GM12878 (cell line): ENCODE results near the gene ALG12. TPM values are rescaled to one million over a fixed set of nuclear protein-coding genes. Genes with fewer than 3 reads are reported as not detected.

Source experiments
- ATAC-seq: fragments of 200-7000 bp; cut with Tn5 transposase; 3 replicates; pipeline ENCODE4 v1.9.1; 2020; ENCODE audit warnings: mild to moderate bottlenecking, moderate library complexity
- BruUV-seq: library from RNA; stranded (reverse); fragments of 400-500 nt; replicated peaks from 2 replicates; lab custom pipeline; 2021; lab: Mats Ljungman, UMichigan
- CTCF ChIA-PET: fragments of 300-600 bp; sonication (Branson Sonifier 250); formaldehyde crosslinking; extraction: SDS; loops from one replicate; lab custom pipeline; 2021; ENCODE audit warnings: inconsistent platforms; lab: Yijun Ruan, JAX
- POLR2A ChIA-PET: fragments of 350-600 bp; formaldehyde crosslinking; extraction: SDS; loops from one replicate; lab custom pipeline; 2021; ENCODE audit warnings: inconsistent platforms; lab: Charles Lee
- RAD21 ChIA-PET: fragments of 300-600 bp; sonication (Branson Sonifier 250); formaldehyde crosslinking; loops from one replicate; lab custom pipeline; 2023; ENCODE audit warnings: antibody characterized with exemption; ENCODE audit not compliant: unreplicated experiment; lab: Charles Lee
- SMC1A ChIA-PET: fragments of 300-600 bp; sonication (Branson Sonifier 250); formaldehyde crosslinking; loops from one replicate; lab custom pipeline; 2023; ENCODE audit not compliant: unreplicated experiment, uncharacterized antibody; lab: Charles Lee
- DNase-seq: peaks from one replicate; pipeline ENCODE4 v3.0.0-alpha.2; 2011; ENCODE audit warnings: low read depth, low spot score
- FAIRE-seq: peaks from 3 replicates; lab custom pipeline; 2011; peaks lifted over from hg19 to GRCh38; lab: Jason Lieb, UNC
- H2AFZ ChIP-seq: 2 replicates; pipeline ENCODE4 v1.6.0; 2011; ENCODE audit warnings: low read depth, low read length, control low read depth; ENCODE audit not compliant: control insufficient read depth
- H3K27ac ChIP-seq: 2 replicates; pipeline ENCODE4 v1.5.1; 2011; ENCODE audit warnings: control low read depth; ENCODE audit not compliant: control insufficient read depth, insufficient read depth
- H3K27me3 ChIP-seq, 2 experiments: replicated peaks in 1 of 2; 2 replicates each; pipeline versions ENCODE4 v1.6.0 to v1.6.1; 2011; ENCODE audit warnings: low read length in 1 of 2; ENCODE audit not compliant: control insufficient read depth in 2 of 2, insufficient read depth in 2 of 2
- H3K36me3 ChIP-seq, 2 experiments: 2 replicates each; pipeline ENCODE4 v1.5.1; 2011; ENCODE audit warnings: low read length in 1 of 2; ENCODE audit not compliant: control insufficient read depth in 2 of 2, insufficient read depth in 2 of 2
- H3K4me1 ChIP-seq: 2 replicates; pipeline ENCODE4 v1.6.1; 2011; ENCODE audit warnings: mild to moderate bottlenecking, low read length, moderate library complexity, mixed read lengths; ENCODE audit not compliant: control insufficient read depth, insufficient read depth
- H3K4me2 ChIP-seq: 2 replicates; pipeline ENCODE4 v1.6.0; 2011; ENCODE audit warnings: control low read depth; ENCODE audit not compliant: control insufficient read depth, insufficient read depth
- H3K4me3 ChIP-seq: fragments of 200-600 bp; sonication (generic); 2 replicates; pipeline ENCODE4 v1.5.1; 2016
- H3K79me2 ChIP-seq: 2 replicates; pipeline ENCODE4 v1.6.0; 2011; ENCODE audit warnings: low read length; ENCODE audit not compliant: control insufficient read depth, insufficient read depth
- H3K9ac ChIP-seq: 2 replicates; pipeline ENCODE4 v1.8.0; 2011; ENCODE audit warnings: low read length, control low read depth, mixed read lengths; ENCODE audit not compliant: control insufficient read depth, insufficient read depth
- H3K9me3 ChIP-seq: replicated peaks from 3 replicates; pipeline ENCODE4 v1.5.1; 2011; ENCODE audit warnings: mild to moderate bottlenecking, low read length; ENCODE audit not compliant: control insufficient read depth, insufficient read depth
- H4K20me1 ChIP-seq: 2 replicates; pipeline ENCODE4 v1.6.0; 2011; ENCODE audit not compliant: control insufficient read depth, insufficient read depth
- DPF2 ChIP-seq: fragments of 450-650 bp; IDR thresholded peaks from 2 replicates; pipeline ENCODE4 v1.6.1; 2017; ENCODE audit warnings: mild to moderate bottlenecking
- FOXM1 ChIP-seq: IDR thresholded peaks from 2 replicates; pipeline ENCODE4 v1.6.1; 2012; ENCODE audit warnings: low read depth, mild to moderate bottlenecking, inconsistent platforms, low read length, moderate library complexity
- HDAC6 ChIP-seq: fragments of 200-600 bp; sonication (generic); IDR thresholded peaks from one replicate; pipeline ENCODE4 v1.8.0; 2017; ENCODE audit warnings: antibody characterized with exemption; ENCODE audit not compliant: unreplicated experiment
- HSF1 ChIP-seq: fragments of 150-350 bp; IDR thresholded peaks from 2 replicates; pipeline ENCODE4 v1.6.1; 2014; ENCODE audit warnings: mild to moderate bottlenecking, low read depth, low read length
- IRF4 ChIP-seq: IDR thresholded peaks from 2 replicates; pipeline ENCODE4 v1.6.1; 2011; ENCODE audit warnings: low read depth, low read length
- LARP7 ChIP-seq: fragments of 450-650 bp; IDR thresholded peaks from 2 replicates; pipeline ENCODE4 v1.6.1; 2017; ENCODE audit warnings: mild to moderate bottlenecking
- NFIC ChIP-seq: IDR thresholded peaks from 2 replicates; pipeline ENCODE4 v1.6.1; 2012; ENCODE audit warnings: low read depth, mild to moderate bottlenecking, inconsistent platforms, low read length, moderate library complexity
- NFYB ChIP-seq: IDR thresholded peaks from 2 replicates; pipeline ENCODE4 v1.6.1; 2011; ENCODE audit warnings: low read depth, mild to moderate bottlenecking, low read length, improper control_type of control experiment, moderate library complexity; ENCODE audit not compliant: insufficient read depth
- NR2C1 ChIP-seq: fragments of 450-650 bp; IDR thresholded peaks from 2 replicates; pipeline ENCODE4 v1.6.1; 2017; ENCODE audit warnings: antibody characterized with exemption, mild to moderate bottlenecking, moderate library complexity
- PML ChIP-seq: IDR thresholded peaks from 2 replicates; pipeline ENCODE4 v1.6.1; 2012; ENCODE audit warnings: low read length, inconsistent platforms
- POLR2A ChIP-seq: IDR thresholded peaks from 2 replicates; pipeline ENCODE4 v1.6.1; 2011; ENCODE audit warnings: low read depth, mild to moderate bottlenecking, low read length
- RBBP5 ChIP-seq: fragments of 200-600 bp; sonication (generic); conservative IDR thresholded peaks from 2 replicates; pipeline ENCODE4 v1.6.1; 2016
- SMAD5 ChIP-seq: IDR thresholded peaks from 2 replicates; pipeline ENCODE4 v1.6.1; 2016; ENCODE audit warnings: antibody characterized with exemption, low read depth
- TCF12 ChIP-seq: IDR thresholded peaks from 2 replicates; pipeline ENCODE4 v1.6.1; 2011; ENCODE audit warnings: low read depth, mild to moderate bottlenecking, low read length
- WRNIP1 ChIP-seq: IDR thresholded peaks from 2 replicates; pipeline ENCODE4 v1.6.1; 2011; ENCODE audit warnings: low read depth, low read length, improper control_type of control experiment, borderline replicate concordance
- ZBTB11 ChIP-seq: fragments of 450-650 bp; formaldehyde crosslinking; IDR thresholded peaks from 2 replicates; pipeline ENCODE4 v1.5.0; 2022; ENCODE audit warnings: mild to moderate bottlenecking, missing genetic modification characterization
- ZSCAN29 ChIP-seq: fragments of 450-650 bp; IDR thresholded peaks from 2 replicates; pipeline ENCODE4 v1.6.1; 2017; ENCODE audit warnings: mild to moderate bottlenecking, moderate library complexity
- WGBS: methylation state at CpG from one replicate; pipeline ENCODE4 v1.1.6; 2016; ENCODE audit warnings: low lambda C conversion rate; ENCODE audit not compliant: insufficient replicate concordance, insufficient coverage; ENCODE audit errors: missing lambda C conversion rate; 5-methylcytosine and 5-hydroxymethylcytosine counted together
- in situ Hi-C: fragments of 300-500 bp; cut with MboI; formaldehyde crosslinking; loops from 9 replicates; pipeline ENCODE4 v1.14.3; 2018; ENCODE audit warnings: mixed read lengths
- intact Hi-C: fragments of 100-400 bp; cut with micrococcal nuclease; formaldehyde crosslinking; loops from one replicate; pipeline ENCODE4 v1.14.2; 2022; ENCODE audit not compliant: unreplicated experiment
- polyA plus RNA-seq, 11 experiments: library from polyadenylated mRNA; depleted of rRNA in 4 of 11; unstranded in 6 of 11; stranded (reverse) in 5 of 11; fragments of >200 nt; fragmentation: Nextera tagmentation in 4 of 11; fragmentation: Illumina TruSeq in 1 of 11; extraction: Ambion mirVana in 4 of 11; extraction: Trizol in 1 of 11; gene quantifications; 1 replicate in 1 of 11; 2 replicates in 10 of 11; pipeline versions ENCODE4 v1.2.1 to v1.2.3, GENCODE V29; 2011 to 2016; ENCODE audit warnings: inconsistent platforms in 2 of 11, missing spikeins in 2 of 11, low read depth in 1 of 11
- total RNA-seq, 4 experiments: library from RNA; depleted of rRNA in 3 of 4; stranded (reverse); fragments of >200 nt in 3 of 4; fragmentation: Illumina TruSeq in 1 of 4; extraction: Trizol in 1 of 4; gene quantifications; 2 replicates each; pipeline versions ENCODE4 v1.2.1 to v1.2.3, GENCODE V29; 2013 to 2021

ALG12 gene
- total and polyA plus RNA-seq, 10 of the 15 experiments (the other 5 are each of a cell fraction or from before 2014, with no cell fraction given): 0.22 to 23.4 (median 6.6) TPM

- H3K9ac ChIP-seq: no peak overlapping the region
- no peaks in the 10 kb centered on the region; the same call in 2 of the 3 replicates for H3K9me3 ChIP-seq
- in situ Hi-C loops: no loop called here
- RAD21 ChIA-PET: no interaction called here
- H3K79me2 ChIP-seq: no peaks in the 10 kb centered on the region
- H3K4me1 ChIP-seq: no peaks in the 10 kb centered on the region
- H3K36me3 ChIP-seq: peaks cover 0 to 17% of the 10 kb centered on the region in 2 experiments; a peak in 3 of 4 replicates
- no peak for FAIRE-seq
- no peak overlapping the region for H3K4me2 ChIP-seq
- TF ChIP-seq NFIC (no peak), HDAC6 (no peak), HSF1 (no peak), SMAD5 (no peak), ZBTB11 (CRISPR knock-in tag) (no peak), POLR2A (no peak), NR2C1 (no peak), IRF4 (no peak), PML (no peak), TCF12 (no peak), FOXM1 (no peak), DPF2 (no peak), ZSCAN29 (no peak), NFYB (no peak), RBBP5 (no peak), LARP7 (no peak), WRNIP1 (no peak)
- H4K20me1 ChIP-seq: no peaks in the 10 kb centered on the region
- no peak for DNase-seq
- intact Hi-C loops: no loop called here
- no peak overlapping the region for H3K27ac ChIP-seq
- no peak overlapping the region for H2AFZ ChIP-seq
- no peak overlapping the region for H3K4me3 ChIP-seq
- SMC1A ChIA-PET: no interaction called here
- no peaks in the 10 kb centered on the region for H3K27me3 ChIP-seq
- ATAC-seq: no peak
- no TSS peak for BruUV-seq
- WGBS: 97% methylated on average over 10 of the region's 11 CpGs
- CTCF ChIA-PET: no interaction called here
- POLR2A ChIA-PET: no interaction called here
These were observed 14.2 kb downstream of the ALG12 start for GRCh38 chr22:49904040-49904369.
